ENCODE results near the gene BEST1. TPM values are rescaled to one million over a fixed set of nuclear protein-coding genes. Genes with fewer than 3 reads are reported as not detected.

Gene BEST1
- total and polyA plus RNA-seq, 7 donors: 0.81 to 9.8 (median 1.4) TPM

GRCh38 chr11:61972672-61973475 is 22.7 kb downstream of the BEST1 start:
- H3K27me3 ChIP-seq (ENCODE audit: insufficient read depth in 3 of 3, low read length in 2 of 3): no peaks in the 10 kb centered on the region
- peak overlapping the region; percentile 97 for H3K27ac ChIP-seq
- DNase-seq (no peak), ATAC-seq (no peak)
- peaks cover 65% of the 10 kb centered on the region for H3K4me1 ChIP-seq
- TF ChIP-seq CTCF (IDR thresholded peaks at IDR 0.05): no peak
- intact Hi-C loops (cut with DNase I): loop anchor here in 1 of 2 donors (5.0 kb wide), 1 partner anchor 109 kb away; no protein-coding TSS in a partner anchor
- H3K4me3 ChIP-seq: peak overlapping the region; percentile 36
- H3K9me3 ChIP-seq: no peaks in the 10 kb centered on the region
- 58 to 61% (median 61%) methylated on average over 11 of the region's 11 CpGs for WGBS, 3 donors
- no peaks in the 10 kb centered on the region for H3K36me3 ChIP-seq (ENCODE audit: insufficient read depth in 1 of 2, low read depth in 1 of 2)

GRCh38 chr11:61973476-61974162 is 23.5 kb downstream of the BEST1 start:
- TF ChIP-seq CTCF (IDR thresholded peaks at IDR 0.05): no peak
- H3K27me3 ChIP-seq (ENCODE audit: insufficient read depth in 3 of 3, low read length in 2 of 3): no peaks in the 10 kb centered on the region
- no peak for ATAC-seq
- H3K36me3 ChIP-seq (ENCODE audit: insufficient read depth in 1 of 2, low read depth in 1 of 2): no peaks in the 10 kb centered on the region
- no peak overlapping the region for H3K4me3 ChIP-seq
- peaks cover 62% of the 10 kb centered on the region for H3K4me1 ChIP-seq
- no peak for DNase-seq
- intact Hi-C loops (cut with DNase I): loop anchor here in 1 of 2 donors (5.0 kb wide), 1 partner anchor 109 kb away; no protein-coding TSS in a partner anchor
- WGBS, 3 donors: 73 to 83% (median 78%) methylated on average over 10 of the region's 10 CpGs
- peak overlapping the region; percentile 97 for H3K27ac ChIP-seq
- no peaks in the 10 kb centered on the region for H3K9me3 ChIP-seq

GRCh38 chr11:61974766-61975631 is 24.8 kb downstream of the BEST1 start:
- ATAC-seq (no peak), DNase-seq (no peak)
- no peaks in the 10 kb centered on the region for H3K36me3 ChIP-seq (ENCODE audit: insufficient read depth in 1 of 2, low read depth in 1 of 2)
- intact Hi-C loops (cut with DNase I): loop anchor here in 1 of 2 donors (5.0 kb wide), 1 partner anchor 107 kb away; no protein-coding TSS in a partner anchor
- no peaks in the 10 kb centered on the region for H3K9me3 ChIP-seq
- no peak overlapping the region for H3K4me3 ChIP-seq
- H3K4me1 ChIP-seq: peaks cover 53% of the 10 kb centered on the region
- TF ChIP-seq CTCF (IDR thresholded peaks at IDR 0.05): no peak
- WGBS, 3 donors: 74 to 82% (median 76%) methylated on average over 14 of the region's 14 CpGs
- H3K27ac ChIP-seq: no peak overlapping the region
- no peaks in the 10 kb centered on the region for H3K27me3 ChIP-seq (ENCODE audit: insufficient read depth in 3 of 3, low read length in 2 of 3)

- H3K36me3 ChIP-seq (ENCODE audit: insufficient read depth in 1 of 2, low read depth in 1 of 2): no peaks in the 10 kb centered on the region
- ATAC-seq (no peak), DNase-seq (no peak)
- no peak overlapping the region for H3K4me3 ChIP-seq
- 87 to 90% (median 88%) methylated on average over 15 of the region's 15 CpGs for WGBS, 3 donors
- H3K4me1 ChIP-seq: peaks cover 44% of the 10 kb centered on the region
- TF ChIP-seq CTCF (IDR thresholded peaks at IDR 0.05): no peak
- intact Hi-C loops (cut with DNase I): no loop called here
- H3K27me3 ChIP-seq (ENCODE audit: insufficient read depth in 3 of 3, low read length in 2 of 3): no peaks in the 10 kb centered on the region
- no peaks in the 10 kb centered on the region for H3K9me3 ChIP-seq
- no peak overlapping the region for H3K27ac ChIP-seq
These were observed 25.7 kb downstream of the BEST1 start for GRCh38 chr11:61975638-61976419.
